GM12878 (cell line): ENCODE measurements around the gene COL23A1. TPM values are rescaled to one million over a fixed set of nuclear protein-coding genes. Genes with fewer than 3 reads are reported as not detected.

Source experiments
- ATAC-seq: fragments of 200-7000 bp; cut with Tn5 transposase; 3 replicates; pipeline ENCODE4 v1.9.1; 2020; ENCODE audit warnings: mild to moderate bottlenecking, moderate library complexity
- BruUV-seq: library from RNA; stranded (reverse); fragments of 400-500 nt; replicated peaks from 2 replicates; lab custom pipeline; 2021; lab: Mats Ljungman, UMichigan
- CTCF ChIA-PET: fragments of 300-600 bp; sonication (Branson Sonifier 250); formaldehyde crosslinking; extraction: SDS; loops from one replicate; lab custom pipeline; 2021; ENCODE audit warnings: inconsistent platforms; lab: Yijun Ruan, JAX
- POLR2A ChIA-PET: fragments of 350-600 bp; formaldehyde crosslinking; extraction: SDS; loops from one replicate; lab custom pipeline; 2021; ENCODE audit warnings: inconsistent platforms; lab: Charles Lee
- RAD21 ChIA-PET: fragments of 300-600 bp; sonication (Branson Sonifier 250); formaldehyde crosslinking; loops from one replicate; lab custom pipeline; 2023; ENCODE audit warnings: antibody characterized with exemption; ENCODE audit not compliant: unreplicated experiment; lab: Charles Lee
- SMC1A ChIA-PET: fragments of 300-600 bp; sonication (Branson Sonifier 250); formaldehyde crosslinking; loops from one replicate; lab custom pipeline; 2023; ENCODE audit not compliant: unreplicated experiment, uncharacterized antibody; lab: Charles Lee
- DNase-seq: peaks from one replicate; pipeline ENCODE4 v3.0.0-alpha.2; 2011; ENCODE audit warnings: low read depth, low spot score
- FAIRE-seq: peaks from 3 replicates; lab custom pipeline; 2011; peaks lifted over from hg19 to GRCh38; lab: Jason Lieb, UNC
- H2AFZ ChIP-seq: 2 replicates; pipeline ENCODE4 v1.6.0; 2011; ENCODE audit warnings: low read depth, low read length, control low read depth; ENCODE audit not compliant: control insufficient read depth
- H3K27ac ChIP-seq: 2 replicates; pipeline ENCODE4 v1.5.1; 2011; ENCODE audit warnings: control low read depth; ENCODE audit not compliant: control insufficient read depth, insufficient read depth
- H3K27me3 ChIP-seq, 2 experiments: replicated peaks in 1 of 2; 2 replicates each; pipeline versions ENCODE4 v1.6.0 to v1.6.1; 2011; ENCODE audit warnings: low read length in 1 of 2; ENCODE audit not compliant: control insufficient read depth in 2 of 2, insufficient read depth in 2 of 2
- H3K36me3 ChIP-seq, 2 experiments: 2 replicates each; pipeline ENCODE4 v1.5.1; 2011; ENCODE audit warnings: low read length in 1 of 2; ENCODE audit not compliant: control insufficient read depth in 2 of 2, insufficient read depth in 2 of 2
- H3K4me1 ChIP-seq: 2 replicates; pipeline ENCODE4 v1.6.1; 2011; ENCODE audit warnings: mild to moderate bottlenecking, low read length, moderate library complexity, mixed read lengths; ENCODE audit not compliant: control insufficient read depth, insufficient read depth
- H3K4me2 ChIP-seq: 2 replicates; pipeline ENCODE4 v1.6.0; 2011; ENCODE audit warnings: control low read depth; ENCODE audit not compliant: control insufficient read depth, insufficient read depth
- H3K4me3 ChIP-seq: fragments of 200-600 bp; sonication (generic); 2 replicates; pipeline ENCODE4 v1.5.1; 2016
- H3K79me2 ChIP-seq: 2 replicates; pipeline ENCODE4 v1.6.0; 2011; ENCODE audit warnings: low read length; ENCODE audit not compliant: control insufficient read depth, insufficient read depth
- H3K9ac ChIP-seq: 2 replicates; pipeline ENCODE4 v1.8.0; 2011; ENCODE audit warnings: low read length, control low read depth, mixed read lengths; ENCODE audit not compliant: control insufficient read depth, insufficient read depth
- H3K9me3 ChIP-seq: replicated peaks from 3 replicates; pipeline ENCODE4 v1.5.1; 2011; ENCODE audit warnings: mild to moderate bottlenecking, low read length; ENCODE audit not compliant: control insufficient read depth, insufficient read depth
- H4K20me1 ChIP-seq: 2 replicates; pipeline ENCODE4 v1.6.0; 2011; ENCODE audit not compliant: control insufficient read depth, insufficient read depth
- ATF7 ChIP-seq: fragments of 450-650 bp; IDR thresholded peaks from 2 replicates; pipeline ENCODE4 v1.6.1; 2016; ENCODE audit warnings: low read depth, mild to moderate bottlenecking
- CEBPB ChIP-seq, 2 experiments: fragments of 150-350 bp in 1 of 2; IDR thresholded peaks; 2 replicates each; pipeline ENCODE4 v1.6.1; 2012 to 2014; ENCODE audit warnings: low read depth in 2 of 2, low read length in 2 of 2, borderline replicate concordance in 1 of 2, inconsistent platforms in 1 of 2
- NR2F1 ChIP-seq: fragments of 450-650 bp; conservative IDR thresholded peaks from 2 replicates; pipeline ENCODE4 v1.6.1; 2017; ENCODE audit warnings: mild to moderate bottlenecking
- RAD51 ChIP-seq: fragments of 450-650 bp; IDR thresholded peaks from 2 replicates; pipeline ENCODE4 v1.6.1; 2016; ENCODE audit warnings: moderate library complexity, mild to moderate bottlenecking, inconsistent platforms
- SMC3 ChIP-seq: IDR thresholded peaks from 2 replicates; pipeline ENCODE4 v1.6.1; 2011; ENCODE audit warnings: low read length, improper control_type of control experiment, borderline replicate concordance
- TCF7 ChIP-seq: IDR thresholded peaks from 2 replicates; pipeline ENCODE4 v1.6.1; 2014; ENCODE audit warnings: antibody characterized with exemption, borderline replicate concordance
- WGBS: methylation state at CpG from one replicate; pipeline ENCODE4 v1.1.6; 2016; ENCODE audit warnings: low lambda C conversion rate; ENCODE audit not compliant: insufficient replicate concordance, insufficient coverage; ENCODE audit errors: missing lambda C conversion rate; 5-methylcytosine and 5-hydroxymethylcytosine counted together
- in situ Hi-C: fragments of 300-500 bp; cut with MboI; formaldehyde crosslinking; loops from 9 replicates; pipeline ENCODE4 v1.14.3; 2018; ENCODE audit warnings: mixed read lengths
- intact Hi-C: fragments of 100-400 bp; cut with micrococcal nuclease; formaldehyde crosslinking; loops from one replicate; pipeline ENCODE4 v1.14.2; 2022; ENCODE audit not compliant: unreplicated experiment
- polyA plus RNA-seq, 11 experiments: library from polyadenylated mRNA; depleted of rRNA in 4 of 11; unstranded in 6 of 11; stranded (reverse) in 5 of 11; fragments of >200 nt; fragmentation: Nextera tagmentation in 4 of 11; fragmentation: Illumina TruSeq in 1 of 11; extraction: Ambion mirVana in 4 of 11; extraction: Trizol in 1 of 11; gene quantifications; 1 replicate in 1 of 11; 2 replicates in 10 of 11; pipeline versions ENCODE4 v1.2.1 to v1.2.3, GENCODE V29; 2011 to 2016; ENCODE audit warnings: inconsistent platforms in 2 of 11, missing spikeins in 2 of 11, low read depth in 1 of 11
- total RNA-seq, 4 experiments: library from RNA; depleted of rRNA in 3 of 4; stranded (reverse); fragments of >200 nt in 3 of 4; fragmentation: Illumina TruSeq in 1 of 4; extraction: Trizol in 1 of 4; gene quantifications; 2 replicates each; pipeline versions ENCODE4 v1.2.1 to v1.2.3, GENCODE V29; 2013 to 2021
- TF ChIP-seq, protein P1 (sequence below): fragments of 450-650 bp; IDR thresholded peaks from 2 replicates; pipeline ENCODE4 v1.6.1; 2017; ENCODE audit warnings: borderline replicate concordance

Gene COL23A1
- total and polyA plus RNA-seq, 10 of the 15 experiments (the other 5 are each of a cell fraction or from before 2014, with no cell fraction given) = 0.03 to 0.83 (median 0.09) TPM; not detected in 5

DNA sequence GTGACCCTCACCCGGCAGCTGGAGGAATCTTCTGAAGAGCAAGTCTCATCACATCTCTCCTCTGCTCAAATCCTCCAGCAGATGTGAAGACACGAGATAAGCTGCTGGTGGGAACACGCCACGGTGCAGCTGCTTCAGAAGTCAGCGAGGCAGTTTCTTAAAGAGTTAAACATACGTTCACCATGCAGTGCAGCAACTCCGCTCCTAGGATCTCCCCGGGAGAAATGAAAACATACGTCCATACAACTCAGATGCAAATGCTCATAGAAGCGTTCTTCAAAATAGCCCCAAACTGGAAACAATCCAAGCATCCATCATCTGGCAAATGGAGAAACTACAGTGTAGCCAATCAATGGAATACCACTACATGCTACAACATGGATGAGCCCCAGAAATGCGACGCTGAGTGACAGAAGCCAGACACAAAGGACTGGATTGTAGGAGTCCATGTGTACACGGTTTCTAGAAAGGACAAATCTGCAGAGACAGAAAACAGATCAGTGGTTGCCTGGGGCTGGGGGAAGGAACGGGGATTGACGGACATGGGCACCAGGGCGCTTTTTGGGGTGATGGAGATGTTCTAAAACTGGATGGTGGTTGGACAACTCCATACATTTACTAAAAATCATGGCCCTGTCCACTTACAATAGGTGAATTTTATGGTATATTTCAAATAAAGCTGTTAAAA, 150.6 kb downstream of the COL23A1 start:
- H3K27me3 ChIP-seq = no peaks in the 10 kb centered on the region
- no peaks in the 10 kb centered on the region for H3K4me1 ChIP-seq
- 65% methylated on average over 16 of the region's 16 CpGs for WGBS
- FAIRE-seq = no peak
- H3K4me2 ChIP-seq = no peak overlapping the region
- H3K4me3 ChIP-seq = no peak overlapping the region
- no peak overlapping the region for H2AFZ ChIP-seq
- H3K36me3 ChIP-seq = no peaks in the 10 kb centered on the region
- no peak for DNase-seq
- no TSS peak for BruUV-seq
- H3K9ac ChIP-seq = no peak overlapping the region
- TF ChIP-seq ATF7 (no peak), RAD51 (no peak), SMC3 (no peak), CEBPB (IDR thresholded peaks at IDR 0.05; ENCODE audit: borderline replicate concordance in 1 of 2, low read depth in 2 of 2, low read length in 2 of 2) (no peak), NR2F1 (no peak), TCF7 (no peak)
- TF ChIP-seq, protein P1, sequence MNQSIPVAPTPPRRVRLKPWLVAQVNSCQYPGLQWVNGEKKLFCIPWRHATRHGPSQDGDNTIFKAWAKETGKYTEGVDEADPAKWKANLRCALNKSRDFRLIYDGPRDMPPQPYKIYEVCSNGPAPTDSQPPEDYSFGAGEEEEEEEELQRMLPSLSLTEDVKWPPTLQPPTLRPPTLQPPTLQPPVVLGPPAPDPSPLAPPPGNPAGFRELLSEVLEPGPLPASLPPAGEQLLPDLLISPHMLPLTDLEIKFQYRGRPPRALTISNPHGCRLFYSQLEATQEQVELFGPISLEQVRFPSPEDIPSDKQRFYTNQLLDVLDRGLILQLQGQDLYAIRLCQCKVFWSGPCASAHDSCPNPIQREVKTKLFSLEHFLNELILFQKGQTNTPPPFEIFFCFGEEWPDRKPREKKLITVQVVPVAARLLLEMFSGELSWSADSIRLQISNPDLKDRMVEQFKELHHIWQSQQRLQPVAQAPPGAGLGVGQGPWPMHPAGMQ = no peak
- TF ChIP-seq, all 136 proteins: peak for 0
- no peak for ATAC-seq
- POLR2A ChIA-PET = no interaction called here
- CTCF ChIA-PET = no interaction called here
- SMC1A ChIA-PET = no interaction called here
- intact Hi-C loops = no loop called here
- in situ Hi-C loops = no loop called here
- Histone ChIP-seq H4K20me1 (no peaks in the 10 kb centered on the region), H3K79me2 (no peaks in the 10 kb centered on the region), H3K9me3 (no peaks in the 10 kb centered on the region), H3K27ac (no peak overlapping the region)
- RAD21 ChIA-PET = no interaction called here
